Glomerular endothelial cell (primary cell): Measurements from ENCODE around the gene RUSC1. TPM values are rescaled to one million over a fixed set of nuclear protein-coding genes. Genes with fewer than 3 reads are reported as not detected.
"Not testable (repeated sequence)": the region's sequence is repeated elsewhere in the genome, so short reads cannot be mapped to it uniquely, and the experiment has no call there.

ENCODE experiments used
- DNase-seq: peaks from one replicate; pipeline ENCODE4 v3.0.0-alpha.2; 2011; ENCODE audit warnings: low read depth, low spot score; ENCODE audit errors: extremely low read depth
- total RNA-seq: library from RNA; depleted of rRNA; stranded (reverse); fragments of >200 nt; gene quantifications from 2 replicates; pipeline ENCODE4 v1.2.3, GENCODE V29; 2015

The RUSC1 gene
- total RNA-seq, 1 donor from 2014 or later: 33.1 TPM

DNA sequence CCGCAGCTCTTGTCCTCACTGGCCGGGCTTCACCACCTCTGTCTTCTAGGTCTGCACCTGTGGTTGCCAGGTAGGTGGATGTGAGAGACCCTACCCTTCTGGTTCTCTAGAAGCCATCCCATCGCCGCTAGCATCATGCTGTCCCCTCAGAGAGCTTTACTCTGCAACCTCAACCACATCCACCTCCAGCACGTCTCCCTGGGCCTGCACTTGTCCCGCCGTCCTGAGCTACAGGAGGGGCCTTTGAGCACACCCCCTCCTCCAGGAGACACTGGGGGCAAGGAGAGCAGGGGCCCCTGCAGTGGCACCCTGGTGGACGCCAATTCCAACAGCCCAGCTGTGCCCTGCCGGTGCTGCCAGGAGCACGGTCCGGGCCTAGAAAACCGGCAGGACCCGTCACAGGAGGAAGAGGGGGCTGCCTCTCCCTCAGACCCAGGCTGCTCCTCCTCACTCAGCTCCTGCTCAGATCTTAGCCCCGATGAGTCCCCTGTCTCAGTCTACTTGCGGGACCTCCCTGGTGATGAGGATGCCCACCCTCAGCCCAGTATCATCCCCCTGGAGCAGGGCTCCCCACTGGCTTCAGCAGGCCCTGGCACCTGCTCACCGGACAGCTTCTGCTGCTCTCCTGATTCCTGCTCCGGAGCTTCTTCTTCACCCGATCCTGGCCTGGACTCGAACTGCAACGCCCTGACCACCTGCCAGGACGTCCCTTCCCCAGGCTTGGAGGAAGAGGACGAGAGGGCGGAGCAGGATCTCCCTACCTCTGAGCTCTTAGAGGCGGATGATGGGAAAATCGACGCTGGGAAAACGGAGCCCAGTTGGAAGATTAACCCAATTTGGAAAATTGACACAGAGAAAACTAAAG lies 1.2 kb downstream of the RUSC1 start:
- no peak for DNase-seq

- DNase-seq: no peak
Observed at GRCh38 chr1:155322571-155322952, 1.9 kb downstream of the RUSC1 start.

DNA sequence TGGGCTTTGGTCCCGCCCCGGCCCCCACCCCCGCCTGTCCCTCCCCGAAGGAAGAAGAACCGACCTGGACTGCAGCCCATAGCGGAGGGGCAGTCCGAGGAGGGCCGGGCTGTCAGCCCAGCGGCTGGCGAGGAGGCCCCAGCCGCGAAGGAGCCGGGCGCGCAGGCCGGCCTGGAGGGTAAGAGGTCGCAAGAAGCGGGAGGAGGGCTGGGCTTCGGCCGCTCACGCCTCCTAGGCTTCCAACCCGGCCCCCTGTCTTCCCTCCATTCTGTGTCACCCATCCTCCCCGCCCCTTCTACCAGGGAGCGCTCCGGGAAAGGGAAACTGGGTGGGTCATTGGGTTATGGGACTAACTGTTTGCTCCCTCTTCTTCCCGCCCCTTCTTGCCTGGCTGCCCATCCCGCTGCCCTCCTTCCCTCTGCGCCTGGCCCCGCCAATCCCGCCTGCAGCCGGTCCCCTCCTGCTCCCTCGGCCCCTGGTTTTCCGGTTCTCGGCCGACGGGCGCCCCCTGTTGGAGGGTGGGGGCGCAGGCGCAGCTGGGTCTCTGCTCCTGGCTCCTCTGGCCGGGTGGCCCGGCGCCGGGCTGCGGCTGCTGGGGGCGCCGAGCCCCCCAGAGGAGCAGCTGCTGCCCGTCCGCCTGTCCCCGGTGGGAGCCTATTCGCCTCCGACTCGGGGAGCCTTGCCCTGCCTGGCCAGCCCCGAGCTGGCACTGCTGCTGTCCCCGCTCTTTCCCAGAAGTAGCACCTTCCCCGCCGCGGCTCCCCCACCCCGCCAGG lies 2.4 kb downstream of the RUSC1 start:
- no peak for DNase-seq

DNA sequence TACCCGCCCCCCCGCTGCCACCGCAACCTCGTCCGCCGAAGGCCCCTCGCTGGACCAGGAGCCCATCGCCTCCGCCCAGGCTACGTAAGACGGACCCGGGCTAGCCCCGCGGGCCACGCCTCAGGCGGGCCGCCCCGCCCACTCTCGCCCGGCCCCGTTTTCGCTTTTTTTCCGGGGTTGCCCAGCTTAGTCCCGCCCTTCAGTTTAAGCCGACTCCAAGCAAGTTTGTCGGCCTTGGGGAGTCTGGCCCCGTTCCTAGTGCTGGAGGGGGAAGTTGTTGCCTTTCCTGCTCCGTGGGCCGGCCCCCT lies 3.0 kb downstream of the RUSC1 start:
- no peak for DNase-seq

- DNase-seq: peak; percentile 42
Observed at GRCh38 chr1:155324037-155324716, 3.5 kb downstream of the RUSC1 start.

DNA sequence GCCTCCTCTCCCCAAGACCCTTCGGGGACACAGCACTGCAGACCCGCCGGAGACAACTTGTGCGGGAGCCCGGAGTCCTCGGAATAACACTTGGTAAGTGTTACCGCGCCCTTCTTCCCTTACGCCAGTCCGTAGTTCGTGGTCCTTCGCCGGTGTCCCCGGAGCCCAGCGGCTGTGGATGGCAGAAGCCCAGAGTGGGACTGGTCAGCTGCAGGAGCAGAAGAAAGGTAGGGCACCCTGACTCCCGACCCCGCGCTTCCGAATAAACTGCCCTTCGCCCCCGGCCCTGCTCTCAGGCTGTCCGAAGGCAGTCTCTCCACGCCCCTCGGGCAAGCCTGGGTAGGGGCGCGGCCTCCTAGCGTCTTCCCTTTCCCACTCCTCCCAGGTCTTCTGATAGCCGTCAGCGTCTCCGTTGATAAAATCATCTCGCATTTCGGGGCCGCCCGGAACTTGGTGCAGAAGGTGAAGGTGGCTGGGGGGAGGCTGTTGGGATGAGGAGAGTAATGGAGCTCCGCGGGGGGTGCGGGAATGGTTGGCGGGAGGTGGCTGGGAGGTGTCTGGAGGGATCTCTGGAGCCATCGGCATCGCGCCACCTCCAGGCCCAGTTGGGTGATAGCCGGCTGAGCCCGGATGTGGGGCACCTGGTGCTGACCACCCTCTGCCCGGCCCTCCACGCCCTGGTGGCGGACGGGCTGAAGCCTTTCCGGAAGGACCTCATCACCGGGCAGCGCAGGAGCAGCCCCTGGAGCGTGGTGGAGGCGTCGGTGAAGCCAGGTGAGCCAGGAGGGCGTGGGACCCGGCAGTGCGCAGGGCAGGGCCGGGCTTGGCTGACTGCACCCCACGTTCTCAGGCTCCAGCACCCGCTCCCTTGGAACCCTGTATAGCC lies 4.3 kb downstream of the RUSC1 start:
- no peak for DNase-seq

GRCh38 chr1:155325603-155325893 lies 4.9 kb downstream of the RUSC1 start:
- no peak for DNase-seq

- DNase-seq: no peak
Observed at GRCh38 chr1:155326020-155326526, 5.4 kb downstream of the RUSC1 start.

DNA sequence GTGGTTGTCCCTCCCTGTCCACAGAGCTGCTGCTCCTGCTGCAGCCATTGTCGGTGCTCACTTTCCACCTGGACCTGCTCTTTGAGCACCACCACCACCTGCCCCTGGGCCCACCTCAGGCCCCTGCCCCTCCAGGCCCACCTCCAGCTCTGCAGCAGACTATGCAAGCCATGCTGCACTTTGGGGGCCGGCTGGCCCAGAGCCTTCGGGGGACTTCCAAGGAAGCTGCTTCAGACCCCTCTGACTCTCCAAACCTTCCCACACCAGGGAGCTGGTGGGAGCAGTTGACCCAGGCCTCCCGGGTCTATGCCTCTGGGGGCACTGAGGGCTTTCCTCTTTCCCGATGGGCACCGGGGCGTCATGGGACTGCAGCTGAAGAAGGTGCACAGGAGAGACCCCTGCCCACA lies 5.9 kb downstream of the RUSC1 start:
- no peak for DNase-seq

GRCh38 chr1:155327981-155328380 lies 7.3 kb downstream of the RUSC1 start:
- DNase-seq: no peak

- DNase-seq: not testable (repeated sequence)
Observed at GRCh38 chr1:155328856-155329255, 8.2 kb downstream of the RUSC1 start.

- DNase-seq: no peak
Observed at GRCh38 chr1:155329980-155330598, 9.4 kb downstream of the RUSC1 start.

GRCh38 chr1:155334962-155335361 lies 14.3 kb downstream of the RUSC1 start:
- DNase-seq: no peak

DNA sequence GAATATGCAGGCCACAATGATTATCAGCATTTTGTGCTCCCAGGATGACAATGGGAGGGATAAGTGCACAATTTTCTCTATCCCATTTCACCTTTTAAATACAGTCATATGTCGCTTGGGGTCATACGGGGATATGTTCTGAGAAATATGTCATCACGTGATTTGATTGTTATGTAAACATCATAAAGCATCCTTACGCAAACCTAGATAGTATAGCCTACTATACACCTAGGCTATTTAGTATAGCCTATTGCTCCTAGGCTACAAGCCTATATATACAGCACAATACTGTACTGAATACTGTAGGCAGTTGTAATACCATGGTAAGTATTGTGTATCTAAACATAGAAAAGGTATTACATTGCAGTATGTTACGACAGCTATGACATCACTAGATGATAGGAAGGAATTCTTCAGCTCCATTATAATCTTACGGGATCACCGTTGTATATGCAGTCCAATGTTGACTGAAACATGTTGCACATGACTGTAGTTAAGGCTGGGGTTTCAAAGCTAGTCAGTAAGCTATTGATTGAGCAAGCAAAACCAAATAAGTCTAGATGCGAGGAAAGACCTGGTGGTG lies 18.9 kb downstream of the RUSC1 start:
- DNase-seq: no peak

- no peak for DNase-seq
Observed at GRCh38 chr1:155342842-155343241, 22.1 kb downstream of the RUSC1 start.

DNA sequence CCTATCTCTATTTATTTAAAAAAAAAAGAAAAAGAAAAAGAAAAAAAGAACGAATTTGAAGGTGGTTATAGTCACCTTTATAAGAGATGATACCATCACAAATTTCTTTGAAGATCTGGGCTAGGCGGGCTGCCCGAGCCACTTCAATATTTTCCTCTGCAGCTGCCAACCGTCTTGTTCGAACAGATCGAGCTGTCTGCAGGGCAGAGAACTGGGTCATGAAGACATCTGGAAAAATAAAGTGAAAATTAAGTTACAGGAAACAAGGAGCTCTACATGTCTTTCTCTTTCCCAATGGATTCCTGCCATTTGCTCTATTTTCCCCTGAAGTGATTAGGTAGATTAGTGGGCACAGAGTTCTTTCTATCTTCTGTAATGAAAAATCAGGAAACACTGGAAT lies 31.9 kb downstream of the RUSC1 start:
- DNase-seq: no peak

- DNase-seq: no peak
Observed at GRCh38 chr1:155360051-155360450, 39.4 kb downstream of the RUSC1 start.

- no peak for DNase-seq
Observed at GRCh38 chr1:155379180-155379579, 58.5 kb downstream of the RUSC1 start.

DNA sequence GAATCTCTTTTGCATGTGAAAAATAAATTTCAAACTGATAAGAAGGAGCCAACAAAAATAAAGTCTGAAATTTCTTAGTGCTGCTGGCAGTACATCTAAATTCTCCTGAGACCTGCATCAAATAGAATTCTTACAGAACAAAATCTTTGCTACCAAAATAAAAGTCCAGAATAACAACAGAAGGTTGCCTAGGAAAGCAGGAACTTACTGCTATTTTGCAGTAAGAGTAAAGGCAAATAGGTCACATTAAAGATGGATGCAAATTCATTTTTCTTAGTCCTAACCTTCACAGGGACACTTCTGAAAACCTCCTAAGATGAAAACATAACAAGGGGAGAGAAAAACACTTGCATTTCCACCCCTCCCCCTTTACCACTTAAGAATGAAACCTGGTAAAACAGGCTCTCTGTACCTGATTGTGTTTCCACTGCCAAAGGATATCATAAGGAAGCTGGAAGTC lies 59.0 kb downstream of the RUSC1 start:
- no peak for DNase-seq
